HepG2 (cell line): Measurements from ENCODE around the gene CIROP. TPM values are rescaled to one million over a fixed set of nuclear protein-coding genes. Genes with fewer than 3 reads are reported as not detected.

Source experiments
- ARID2 ChIP-seq: sonication (generic); formaldehyde crosslinking; IDR thresholded peaks from 2 replicates; pipeline ENCODE4 v1.8.1; 2022; ENCODE audit warnings: mild to moderate bottlenecking, missing genetic modification reagents, borderline replicate concordance
- CHD2 ChIP-seq: IDR thresholded peaks from 2 replicates; pipeline ENCODE4 v1.6.1; 2011; ENCODE audit warnings: low read depth, low read length, improper control_type of control experiment
- ESRRA ChIP-seq: sonication (generic); formaldehyde crosslinking; IDR thresholded peaks from 2 replicates; pipeline ENCODE4 v1.5.1; 2020; ENCODE audit warnings: mild to moderate bottlenecking, low read depth, missing genetic modification reagents
- GABPA ChIP-seq, 2 experiments: IDR thresholded peaks; 2 replicates each; pipeline ENCODE4 v1.6.1; 2011 to 2016; ENCODE audit warnings: low read depth in 2 of 2, low read length in 1 of 2, missing biosample characterization in 1 of 2, missing genetic modification characterization in 1 of 2
- GATAD2A ChIP-seq: IDR thresholded peaks from 2 replicates; pipeline ENCODE4 v1.6.1; 2016
- GTF2F1 ChIP-seq: fragments of 150-350 bp; IDR thresholded peaks from 2 replicates; pipeline ENCODE4 v1.6.1; 2014; ENCODE audit warnings: low read length
- HES4 ChIP-seq: sonication (generic); formaldehyde crosslinking; IDR thresholded peaks from 2 replicates; pipeline ENCODE4 v1.9.0; 2021; ENCODE audit warnings: mild to moderate bottlenecking, missing genetic modification reagents, borderline replicate concordance
- HIVEP1 ChIP-seq: sonication (generic); formaldehyde crosslinking; IDR thresholded peaks from 2 replicates; pipeline ENCODE4 v1.4.0; 2020; ENCODE audit warnings: mild to moderate bottlenecking, missing genetic modification reagents
- KLF15 ChIP-seq: sonication (generic); formaldehyde crosslinking; IDR thresholded peaks from 2 replicates; pipeline ENCODE4 v1.8.1; 2023; ENCODE audit warnings: borderline replicate concordance, mild to moderate bottlenecking, inconsistent platforms, missing genetic modification reagents, mixed read lengths
- NFKB2 ChIP-seq: sonication (generic); formaldehyde crosslinking; IDR thresholded peaks from 2 replicates; pipeline ENCODE4 v1.4.0; 2020; ENCODE audit warnings: missing genetic modification reagents, borderline replicate concordance
- RAD21 ChIP-seq: fragments of 450-650 bp; formaldehyde crosslinking; IDR thresholded peaks from 2 replicates; pipeline ENCODE4 v1.5.0; 2020; ENCODE audit warnings: mild to moderate bottlenecking
- SMARCC2 ChIP-seq: fragments of 450-650 bp; IDR thresholded peaks from 2 replicates; pipeline ENCODE4 v1.6.1; 2017; ENCODE audit warnings: antibody characterized with exemption, mild to moderate bottlenecking
- SSRP1 ChIP-seq: IDR thresholded peaks from 2 replicates; pipeline ENCODE4 v1.6.1; 2016; ENCODE audit warnings: control low read depth
- TAF15 ChIP-seq: fragments of 200-400 bp; formaldehyde crosslinking; IDR thresholded peaks from one replicate; pipeline ENCODE4 v1.6.1; 2018; ENCODE audit warnings: mild to moderate bottlenecking, low read depth, low read length; ENCODE audit not compliant: poor library complexity, severe bottlenecking
- TGIF2 ChIP-seq: IDR thresholded peaks from 2 replicates; pipeline ENCODE4 v1.6.1; 2016; ENCODE audit warnings: control low read depth, missing compliant biosample characterization
- ZBTB8A ChIP-seq: sonication (generic); formaldehyde crosslinking; IDR thresholded peaks from 2 replicates; pipeline ENCODE4 v1.4.0; 2020; ENCODE audit warnings: mild to moderate bottlenecking, low read depth, missing genetic modification reagents, borderline replicate concordance
- ZFP41 ChIP-seq: sonication (generic); formaldehyde crosslinking; IDR thresholded peaks from 2 replicates; pipeline ENCODE4 v1.4.0; 2020; ENCODE audit warnings: mild to moderate bottlenecking, missing genetic modification reagents, borderline replicate concordance
- ZNF230 ChIP-seq: sonication (generic); formaldehyde crosslinking; IDR thresholded peaks from 2 replicates; pipeline ENCODE4 v1.4.0; 2020; ENCODE audit warnings: mild to moderate bottlenecking, missing genetic modification reagents
- ZNF251 ChIP-seq: sonication (generic); formaldehyde crosslinking; IDR thresholded peaks from 2 replicates; pipeline ENCODE4 v1.9.0; 2021; ENCODE audit warnings: mild to moderate bottlenecking, missing genetic modification reagents
- ZNF382 ChIP-seq: sonication (generic); formaldehyde crosslinking; IDR thresholded peaks from 2 replicates; pipeline ENCODE4 v1.5.0; 2020; ENCODE audit warnings: missing genetic modification reagents, mild to moderate bottlenecking, borderline replicate concordance
- ZNF431 ChIP-seq: sonication (generic); formaldehyde crosslinking; IDR thresholded peaks from 2 replicates; pipeline ENCODE4 v1.9.0; 2022; ENCODE audit warnings: missing genetic modification reagents, low read depth, mild to moderate bottlenecking, borderline replicate concordance
- ZNF446 ChIP-seq: sonication (generic); formaldehyde crosslinking; IDR thresholded peaks from 2 replicates; pipeline ENCODE4 v1.5.0; 2020; ENCODE audit warnings: mild to moderate bottlenecking, missing genetic modification reagents
- polyA plus RNA-seq, 8 experiments: library from polyadenylated mRNA; depleted of rRNA in 3 of 8; stranded (reverse) in 7 of 8; unstranded in 1 of 8; fragments of >200 nt; fragmentation: Illumina TruSeq in 4 of 8; extraction: Trizol in 4 of 8; gene quantifications; 2 replicates each; pipeline versions ENCODE4 v1.2.1 to v1.2.3, GENCODE V29; 2011 to 2016; ENCODE audit warnings: low read depth in 4 of 8, missing spikeins in 1 of 8, mixed read lengths in 1 of 8; ENCODE audit not compliant: insufficient read depth in 1 of 8
- total RNA-seq, 5 experiments: library from RNA; depleted of rRNA; stranded (reverse); fragments of >200 nt; fragmentation: Illumina TruSeq; extraction: Trizol; gene quantifications; 2 replicates each; pipeline ENCODE4 v1.2.3, GENCODE V29; 2016; ENCODE audit warnings: low read depth in 1 of 5
- TF ChIP-seq, protein P1 (sequence below): sonication (generic); formaldehyde crosslinking; IDR thresholded peaks from 2 replicates; pipeline ENCODE4 v1.8.1; 2023; ENCODE audit warnings: mild to moderate bottlenecking, missing genetic modification reagents
- TF ChIP-seq, protein P2 (sequence below): sonication (generic); formaldehyde crosslinking; IDR thresholded peaks from 2 replicates; pipeline ENCODE4 v1.4.0; 2020; ENCODE audit warnings: missing genetic modification reagents

CIROP gene
- total and polyA plus RNA-seq, 2 of the 13 experiments (the other 11 are each of a cell fraction or from before 2014, with no cell fraction given): 0.07 TPM; not detected in 1

DNA sequence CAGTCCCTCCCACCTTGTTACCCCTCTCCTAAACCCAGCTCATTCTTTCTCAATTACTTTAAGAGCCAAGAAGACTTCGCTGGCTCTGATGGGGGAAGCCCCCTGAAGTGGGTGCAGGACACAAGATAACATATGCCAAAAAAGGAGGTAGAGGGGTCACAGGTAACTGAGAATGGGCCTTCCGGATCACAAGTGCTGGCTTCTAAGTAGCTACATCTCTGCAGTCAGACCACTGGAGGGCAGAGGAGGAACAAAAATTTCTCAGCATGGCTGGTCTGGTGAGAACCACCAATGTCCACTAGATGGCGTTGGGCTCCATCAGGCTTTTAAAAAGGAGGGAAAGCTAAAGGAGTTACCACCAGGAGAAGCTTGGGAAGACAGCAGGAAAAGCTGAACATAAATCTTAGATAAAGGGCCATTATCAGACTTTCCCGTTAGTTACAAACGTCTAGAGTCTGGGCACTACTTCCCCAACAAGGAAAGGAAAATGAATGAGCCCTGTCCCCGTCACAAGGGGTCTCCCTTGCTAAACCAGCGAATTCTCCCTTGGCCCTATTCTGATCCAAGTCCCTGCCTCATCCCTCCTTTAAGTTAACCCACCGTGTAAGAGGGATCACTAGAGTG is 35.9 kb downstream of the CIROP start (continued):
- TF ChIP-seq KLF15 (no peak), ESRRA (CRISPR knock-in tag) (no peak), ARID2 (CRISPR knock-in tag) (peak; percentile 69; the same call in 1 of the 2 replicates), ZNF382 (CRISPR knock-in tag) (no peak), RAD21 (CRISPR knock-in tag) (peak; percentile 94), TGIF2 (CRISPR knock-in tag) (no peak), SMARCC2 (no peak), ZBTB8A (CRISPR knock-in tag) (no peak), ZNF251 (CRISPR knock-in tag) (no peak), NFKB2 (no peak), ZNF230 (CRISPR knock-in tag) (0 out of 2 replicates have a peak, but pooled peaks have one; percentile 32), GATAD2A (peak; percentile 90), TAF15 (no peak), SSRP1 (CRISPR knock-in tag) (no peak), HIVEP1 (CRISPR knock-in tag) (no peak), ZFP41 (no peak), ZNF446 (CRISPR knock-in tag) (no peak), GTF2F1 (no peak), CHD2 (no peak), HES4 (CRISPR knock-in tag) (no peak), GABPA (IDR thresholded peaks at IDR 0.05; ENCODE audit: low read depth, low read length) (no peak), GABPA (CRISPR knock-in tag; IDR thresholded peaks at IDR 0.05; ENCODE audit: low read depth) (no peak), ZNF431 (CRISPR knock-in tag) (no peak)
- TF ChIP-seq, protein P1, sequence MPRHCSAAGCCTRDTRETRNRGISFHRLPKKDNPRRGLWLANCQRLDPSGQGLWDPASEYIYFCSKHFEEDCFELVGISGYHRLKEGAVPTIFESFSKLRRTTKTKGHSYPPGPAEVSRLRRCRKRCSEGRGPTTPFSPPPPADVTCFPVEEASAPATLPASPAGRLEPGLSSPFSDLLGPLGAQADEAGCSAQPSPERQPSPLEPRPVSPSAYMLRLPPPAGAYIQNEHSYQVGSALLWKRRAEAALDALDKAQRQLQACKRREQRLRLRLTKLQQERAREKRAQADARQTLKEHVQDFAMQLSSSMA (CRISPR knock-in tag): no peak
- TF ChIP-seq, protein P2, sequence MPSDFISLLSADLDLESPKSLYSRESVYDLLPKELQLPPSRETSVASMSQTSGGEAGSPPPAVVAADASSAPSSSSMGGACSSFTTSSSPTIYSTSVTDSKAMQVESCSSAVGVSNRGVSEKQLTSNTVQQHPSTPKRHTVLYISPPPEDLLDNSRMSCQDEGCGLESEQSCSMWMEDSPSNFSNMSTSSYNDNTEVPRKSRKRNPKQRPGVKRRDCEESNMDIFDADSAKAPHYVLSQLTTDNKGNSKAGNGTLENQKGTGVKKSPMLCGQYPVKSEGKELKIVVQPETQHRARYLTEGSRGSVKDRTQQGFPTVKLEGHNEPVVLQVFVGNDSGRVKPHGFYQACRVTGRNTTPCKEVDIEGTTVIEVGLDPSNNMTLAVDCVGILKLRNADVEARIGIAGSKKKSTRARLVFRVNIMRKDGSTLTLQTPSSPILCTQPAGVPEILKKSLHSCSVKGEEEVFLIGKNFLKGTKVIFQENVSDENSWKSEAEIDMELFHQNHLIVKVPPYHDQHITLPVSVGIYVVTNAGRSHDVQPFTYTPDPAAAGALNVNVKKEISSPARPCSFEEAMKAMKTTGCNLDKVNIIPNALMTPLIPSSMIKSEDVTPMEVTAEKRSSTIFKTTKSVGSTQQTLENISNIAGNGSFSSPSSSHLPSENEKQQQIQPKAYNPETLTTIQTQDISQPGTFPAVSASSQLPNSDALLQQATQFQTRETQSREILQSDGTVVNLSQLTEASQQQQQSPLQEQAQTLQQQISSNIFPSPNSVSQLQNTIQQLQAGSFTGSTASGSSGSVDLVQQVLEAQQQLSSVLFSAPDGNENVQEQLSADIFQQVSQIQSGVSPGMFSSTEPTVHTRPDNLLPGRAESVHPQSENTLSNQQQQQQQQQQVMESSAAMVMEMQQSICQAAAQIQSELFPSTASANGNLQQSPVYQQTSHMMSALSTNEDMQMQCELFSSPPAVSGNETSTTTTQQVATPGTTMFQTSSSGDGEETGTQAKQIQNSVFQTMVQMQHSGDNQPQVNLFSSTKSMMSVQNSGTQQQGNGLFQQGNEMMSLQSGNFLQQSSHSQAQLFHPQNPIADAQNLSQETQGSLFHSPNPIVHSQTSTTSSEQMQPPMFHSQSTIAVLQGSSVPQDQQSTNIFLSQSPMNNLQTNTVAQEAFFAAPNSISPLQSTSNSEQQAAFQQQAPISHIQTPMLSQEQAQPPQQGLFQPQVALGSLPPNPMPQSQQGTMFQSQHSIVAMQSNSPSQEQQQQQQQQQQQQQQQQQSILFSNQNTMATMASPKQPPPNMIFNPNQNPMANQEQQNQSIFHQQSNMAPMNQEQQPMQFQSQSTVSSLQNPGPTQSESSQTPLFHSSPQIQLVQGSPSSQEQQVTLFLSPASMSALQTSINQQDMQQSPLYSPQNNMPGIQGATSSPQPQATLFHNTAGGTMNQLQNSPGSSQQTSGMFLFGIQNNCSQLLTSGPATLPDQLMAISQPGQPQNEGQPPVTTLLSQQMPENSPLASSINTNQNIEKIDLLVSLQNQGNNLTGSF (CRISPR knock-in tag): no peak
